ENCODE measurements around the gene RRH.

DNA sequence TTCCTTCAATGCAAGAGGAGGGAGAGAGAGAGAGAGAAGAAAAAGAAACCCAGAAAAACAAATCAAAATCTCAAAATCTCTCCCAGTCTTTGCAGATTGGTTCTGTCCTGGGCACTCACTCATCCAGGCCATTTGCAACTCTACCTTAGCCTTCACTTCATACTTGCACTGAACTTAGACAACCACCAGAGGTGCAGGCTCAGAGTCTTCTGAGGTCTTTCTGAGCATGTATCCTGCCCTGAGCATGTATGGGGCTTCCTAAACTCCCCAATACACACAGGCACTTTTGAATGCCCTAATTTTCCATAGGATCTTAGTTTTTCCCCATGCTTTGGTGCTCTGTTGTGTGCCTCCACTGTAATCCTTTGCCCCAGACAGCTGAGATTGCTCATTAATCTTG, 28.9 kb upstream of the RRH start:
- TF ChIP-seq, protein P1, sequence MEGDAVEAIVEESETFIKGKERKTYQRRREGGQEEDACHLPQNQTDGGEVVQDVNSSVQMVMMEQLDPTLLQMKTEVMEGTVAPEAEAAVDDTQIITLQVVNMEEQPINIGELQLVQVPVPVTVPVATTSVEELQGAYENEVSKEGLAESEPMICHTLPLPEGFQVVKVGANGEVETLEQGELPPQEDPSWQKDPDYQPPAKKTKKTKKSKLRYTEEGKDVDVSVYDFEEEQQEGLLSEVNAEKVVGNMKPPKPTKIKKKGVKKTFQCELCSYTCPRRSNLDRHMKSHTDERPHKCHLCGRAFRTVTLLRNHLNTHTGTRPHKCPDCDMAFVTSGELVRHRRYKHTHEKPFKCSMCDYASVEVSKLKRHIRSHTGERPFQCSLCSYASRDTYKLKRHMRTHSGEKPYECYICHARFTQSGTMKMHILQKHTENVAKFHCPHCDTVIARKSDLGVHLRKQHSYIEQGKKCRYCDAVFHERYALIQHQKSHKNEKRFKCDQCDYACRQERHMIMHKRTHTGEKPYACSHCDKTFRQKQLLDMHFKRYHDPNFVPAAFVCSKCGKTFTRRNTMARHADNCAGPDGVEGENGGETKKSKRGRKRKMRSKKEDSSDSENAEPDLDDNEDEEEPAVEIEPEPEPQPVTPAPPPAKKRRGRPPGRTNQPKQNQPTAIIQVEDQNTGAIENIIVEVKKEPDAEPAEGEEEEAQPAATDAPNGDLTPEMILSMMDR (IDR thresholded peaks at IDR 0.05; ENCODE audit: low read depth, low read length, poor library complexity, severe bottlenecking): no peak
- TF ChIP-seq EZH2phosphoT487 (IDR thresholded peaks at IDR 0.05; ENCODE audit: borderline replicate concordance, low read length): no peak
